NOMO-1 treated with dmso at 0.1 percent for 144 hours (cell line): ENCODE results near the gene TECTB.

ENCODE experiments used
- DNase-seq: peaks from one replicate; lab custom pipeline; 2025; ENCODE audit not compliant: unreplicated experiment; lab: John Stamatoyannopoulos, UW

TECTB gene

GRCh38 chr10:112345743-112346142 is 62.5 kb downstream of the TECTB start:
- DNase-seq, result no peak

DNA sequence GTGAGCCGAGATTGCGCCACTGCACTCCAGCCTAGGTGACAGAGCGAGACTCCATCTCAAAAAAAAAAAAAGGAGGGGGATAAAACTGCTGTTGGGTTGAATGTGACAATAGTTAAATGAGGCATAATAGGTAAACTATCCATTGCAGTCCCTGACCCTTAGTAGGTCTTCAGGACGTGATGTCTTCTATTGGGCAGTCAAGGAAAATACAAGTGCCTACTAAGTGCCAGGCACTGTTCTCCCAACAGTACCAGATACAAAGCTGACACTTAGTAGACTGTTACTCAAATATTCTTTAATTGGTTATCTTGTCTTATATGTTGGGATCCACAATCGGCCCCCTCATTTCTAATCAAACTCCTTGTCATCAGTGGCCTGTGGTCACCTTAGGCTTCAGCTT is 63.6 kb downstream of the TECTB start:
- no peak for DNase-seq

GRCh38 chr10:112347709-112348671 is 64.8 kb downstream of the TECTB start:
- DNase-seq, result no peak

DNA sequence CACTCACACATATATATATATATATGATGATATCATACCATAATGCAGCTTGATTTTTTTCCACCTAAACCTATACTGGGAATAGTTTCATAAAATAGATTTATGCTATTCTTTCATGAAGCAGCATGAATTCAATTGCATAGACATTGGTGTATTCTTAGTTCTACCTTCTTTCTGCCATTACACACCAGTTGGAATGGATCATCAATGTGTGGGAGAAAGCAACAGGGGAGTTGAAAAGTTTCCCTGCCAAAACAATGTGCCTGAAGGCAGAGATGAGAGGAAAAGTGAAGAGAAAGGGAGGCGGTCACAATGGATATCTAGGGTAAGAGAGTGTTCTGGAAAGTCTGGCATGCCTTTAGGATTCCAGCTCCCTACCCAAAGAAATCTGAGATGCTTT is 65.6 kb downstream of the TECTB start:
- no peak for DNase-seq

DNA sequence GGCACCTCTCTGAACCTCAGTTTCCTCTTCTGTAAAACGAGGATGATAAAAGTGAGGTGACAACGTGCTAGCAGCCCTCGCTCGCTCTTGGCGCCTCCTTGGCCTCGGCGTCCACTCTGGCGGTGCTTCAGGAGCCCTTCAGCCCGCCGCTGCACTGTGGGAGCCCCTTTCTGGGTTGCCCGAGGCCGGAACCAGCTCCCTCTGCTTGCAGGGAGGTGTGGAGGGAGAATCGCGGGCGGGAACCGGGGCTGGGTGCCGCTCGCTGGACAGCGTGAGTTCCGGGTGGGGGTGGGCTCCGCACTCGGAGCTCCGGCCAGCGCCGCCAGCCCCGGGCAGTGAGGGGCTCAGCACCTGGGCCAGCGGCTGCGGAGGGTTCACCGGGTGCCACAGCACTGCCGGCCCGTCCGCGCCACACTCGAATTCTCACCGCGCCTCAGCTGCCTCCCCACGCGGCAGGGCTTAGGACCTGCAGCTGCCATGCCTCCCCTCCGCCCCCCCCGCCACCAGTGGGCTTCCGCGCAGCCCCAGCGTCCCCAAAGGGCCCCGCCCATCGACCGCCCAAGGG is 66.4 kb downstream of the TECTB start:
- no peak for DNase-seq

GRCh38 chr10:112351146-112351545 is 67.9 kb downstream of the TECTB start:
- no peak for DNase-seq

GRCh38 chr10:112352044-112352443 is 68.8 kb downstream of the TECTB start:
- no peak for DNase-seq

GRCh38 chr10:112353046-112353445 is 69.8 kb downstream of the TECTB start:
- no peak for DNase-seq
